ENCODE data around the gene FBLN2.
A peak's percentile ranks its signal among the peaks of the same experiment; 100 is the strongest.
"Not testable (repeated sequence)": the region's sequence is repeated elsewhere in the genome, so short reads cannot be mapped to it uniquely, and the experiment has no call there.

Gene FBLN2

DNA sequence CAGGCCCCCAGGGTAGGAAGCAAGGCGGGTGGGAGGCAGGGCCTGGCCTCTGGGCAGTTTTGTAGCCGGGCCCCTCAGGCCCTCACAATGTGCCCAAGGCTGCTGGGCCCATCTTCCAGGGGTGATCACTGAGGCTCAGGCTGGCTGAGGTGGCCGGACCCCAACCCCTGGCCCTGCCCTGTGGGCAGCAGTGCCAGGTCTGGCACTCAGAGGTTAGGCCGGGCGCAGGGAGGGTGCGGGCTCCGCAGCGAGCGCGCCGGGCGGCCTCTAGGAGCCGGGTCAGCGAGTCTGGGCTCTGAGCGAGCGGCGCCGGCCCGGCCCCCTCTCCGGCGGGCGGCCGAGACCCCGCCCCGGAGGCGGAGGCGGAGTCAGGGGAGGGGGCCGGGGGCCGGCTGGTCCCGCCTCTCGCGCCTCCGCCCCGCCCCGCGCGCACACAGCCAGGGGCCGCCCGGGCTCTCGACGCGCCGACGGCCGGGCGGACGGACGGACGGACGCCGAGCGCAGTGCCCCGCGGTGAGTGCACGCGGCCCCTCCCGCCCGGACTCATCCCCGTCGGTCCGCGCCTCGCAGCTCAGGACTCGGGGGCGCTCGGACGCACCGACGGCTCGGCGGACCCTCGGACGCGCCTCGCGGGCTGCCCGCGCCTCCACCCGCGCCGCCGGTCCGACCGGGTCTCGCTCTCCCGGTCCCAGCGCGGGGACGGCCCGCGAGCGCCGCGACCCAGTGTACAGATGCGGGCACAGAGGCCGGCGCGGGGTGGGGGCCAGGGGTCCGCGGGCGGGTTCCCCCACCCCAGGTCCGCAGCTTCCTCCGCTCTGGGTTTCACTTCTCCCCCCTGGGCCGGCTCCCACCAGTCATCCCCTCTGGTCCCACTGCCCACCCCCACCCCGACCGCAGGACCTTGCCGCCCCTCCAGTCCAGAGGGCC is at the start of gene FBLN2:
Gene FBLN2, plus strand, starts transcription at position 430 of the 927 bp plus-strand sequence. CDS start 21,231 bp downstream, outside the sequence.
- peak in 1 of 2 donors; percentile 5 for DNase-seq (ENCODE audit: low read depth in 2 of 2)

DNA sequence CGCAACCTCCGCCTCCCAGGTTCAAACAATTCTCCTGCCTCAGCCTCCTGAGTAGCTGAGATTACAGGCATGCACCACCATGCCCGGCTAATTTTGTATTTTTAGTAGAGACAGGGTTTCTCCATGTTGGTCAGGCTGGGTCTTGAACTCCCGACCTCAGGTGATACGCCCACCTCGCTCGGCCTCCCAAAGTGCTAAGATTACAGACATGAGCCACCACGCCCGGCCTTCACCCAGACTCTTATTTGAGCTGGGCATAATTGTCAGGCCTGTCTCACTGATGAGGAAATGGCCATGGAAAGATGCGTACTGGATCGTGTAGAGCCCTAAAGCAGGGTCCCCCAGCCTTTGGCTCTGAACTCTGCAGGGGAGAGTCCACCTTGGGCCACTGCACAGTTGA is 49.7 kb upstream of the FBLN2 start:
- not testable (repeated sequence) for DNase-seq (ENCODE audit: low read depth in 2 of 2)

GRCh38 chr3:13500133-13500885 is 48.6 kb upstream of the FBLN2 start:
- no peak for DNase-seq (ENCODE audit: low read depth in 2 of 2)

DNA sequence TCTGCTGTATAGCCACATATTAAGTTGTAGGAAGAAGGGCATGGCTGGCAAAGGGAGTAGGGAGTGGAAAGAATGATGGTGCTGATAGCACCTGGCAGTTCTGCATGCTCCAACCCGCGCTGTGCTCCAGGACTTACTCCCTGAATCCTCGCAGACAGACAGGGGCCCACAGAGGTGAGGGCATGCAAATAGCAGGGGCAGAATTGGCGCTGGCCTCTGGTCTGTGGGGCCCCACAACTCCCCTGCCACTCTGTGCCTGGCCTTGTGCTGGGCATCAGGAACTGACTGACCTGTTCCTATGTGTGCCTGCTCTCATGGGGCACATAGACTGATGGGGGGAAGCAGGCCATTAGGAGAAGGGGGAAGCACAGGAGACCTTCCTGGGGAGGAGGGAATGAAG is 47.9 kb upstream of the FBLN2 start:
- no peak for DNase-seq (ENCODE audit: low read depth in 2 of 2)

- no peak for DNase-seq (ENCODE audit: low read depth in 2 of 2)
Measured at GRCh38 chr3:13501521-13501920, 47.4 kb upstream of the FBLN2 start.

- no peak for DNase-seq (ENCODE audit: low read depth in 2 of 2)
Measured at GRCh38 chr3:13501958-13502790, 46.8 kb upstream of the FBLN2 start.

GRCh38 chr3:13502791-13503060 is 46.2 kb upstream of the FBLN2 start:
- DNase-seq (ENCODE audit: low read depth in 2 of 2): no peak

DNA sequence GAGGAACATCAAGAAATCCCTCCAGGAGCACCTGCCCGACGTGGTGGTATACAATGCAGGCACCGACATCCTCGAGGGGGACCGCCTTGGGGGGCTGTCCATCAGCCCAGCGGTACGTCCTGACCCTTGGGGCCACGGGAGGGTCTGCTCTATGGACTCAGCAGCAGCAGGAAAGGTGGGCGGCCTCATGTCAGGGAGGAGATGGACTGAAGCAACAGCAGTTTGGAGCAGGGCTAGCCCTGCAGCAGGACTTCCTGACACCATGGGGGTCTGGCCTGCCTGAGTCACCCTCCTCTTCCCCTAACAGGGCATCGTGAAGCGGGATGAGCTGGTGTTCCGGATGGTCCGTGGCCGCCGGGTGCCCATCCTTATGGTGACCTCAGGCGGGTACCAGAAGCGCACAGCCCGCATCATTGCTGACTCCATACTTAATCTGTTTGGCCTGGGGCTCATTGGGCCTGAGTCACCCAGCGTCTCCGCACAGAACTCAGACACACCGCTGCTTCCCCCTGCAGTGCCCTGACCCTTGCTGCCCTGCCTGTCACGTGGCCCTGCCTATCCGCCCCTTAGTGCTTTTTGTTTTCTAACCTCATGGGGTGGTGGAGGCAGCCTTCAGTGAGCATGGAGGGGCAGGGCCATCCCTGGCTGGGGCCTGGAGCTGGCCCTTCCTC is 44.6 kb upstream of the FBLN2 start:
- DNase-seq (ENCODE audit: low read depth in 2 of 2): no peak

- DNase-seq (ENCODE audit: low read depth in 2 of 2): no peak
Measured at GRCh38 chr3:13505147-13506130, 43.5 kb upstream of the FBLN2 start.

- DNase-seq (ENCODE audit: low read depth in 2 of 2): no peak
Measured at GRCh38 chr3:13506239-13506638, 42.7 kb upstream of the FBLN2 start.

DNA sequence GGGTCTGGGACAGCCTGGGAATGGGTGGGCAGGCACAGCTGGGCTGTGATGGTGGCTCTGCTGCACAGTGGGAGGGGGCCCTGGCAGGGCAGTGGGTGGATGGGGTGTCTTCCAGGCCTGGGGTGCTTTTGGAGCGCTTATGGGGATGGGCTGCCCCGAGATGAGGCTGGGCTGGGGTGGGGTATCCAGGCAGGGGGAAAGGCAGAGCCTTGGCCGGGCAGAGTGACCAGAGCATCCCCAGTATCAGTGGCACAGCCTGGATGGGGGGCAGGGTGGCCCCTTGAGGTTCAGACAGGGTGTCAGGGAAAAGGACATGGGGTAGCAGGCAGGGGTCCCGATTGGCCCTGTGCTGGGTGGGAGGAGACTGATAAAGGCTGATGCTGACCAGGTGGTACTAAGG is 42.2 kb upstream of the FBLN2 start:
- DNase-seq (ENCODE audit: low read depth in 2 of 2): no peak

DNA sequence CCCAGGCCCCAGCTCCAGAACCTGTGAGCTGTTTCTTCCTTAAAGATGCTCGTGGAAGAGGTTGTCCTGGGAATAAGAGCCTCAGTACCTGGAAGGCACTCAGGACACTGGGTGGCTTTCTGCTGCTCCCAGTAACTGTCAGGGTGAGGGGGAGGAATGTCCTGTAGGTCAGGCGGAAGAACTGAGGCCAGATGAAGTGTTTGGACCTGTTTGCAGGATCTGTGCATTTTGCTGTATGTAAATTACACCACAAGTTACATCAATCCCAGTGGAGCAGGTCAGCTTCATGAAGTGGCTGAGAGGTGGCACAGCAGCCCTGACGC is 41.7 kb upstream of the FBLN2 start:
- DNase-seq (ENCODE audit: low read depth in 2 of 2): no peak

GRCh38 chr3:13507570-13508339 is 41.2 kb upstream of the FBLN2 start:
- DNase-seq (ENCODE audit: low read depth in 2 of 2): no peak

DNA sequence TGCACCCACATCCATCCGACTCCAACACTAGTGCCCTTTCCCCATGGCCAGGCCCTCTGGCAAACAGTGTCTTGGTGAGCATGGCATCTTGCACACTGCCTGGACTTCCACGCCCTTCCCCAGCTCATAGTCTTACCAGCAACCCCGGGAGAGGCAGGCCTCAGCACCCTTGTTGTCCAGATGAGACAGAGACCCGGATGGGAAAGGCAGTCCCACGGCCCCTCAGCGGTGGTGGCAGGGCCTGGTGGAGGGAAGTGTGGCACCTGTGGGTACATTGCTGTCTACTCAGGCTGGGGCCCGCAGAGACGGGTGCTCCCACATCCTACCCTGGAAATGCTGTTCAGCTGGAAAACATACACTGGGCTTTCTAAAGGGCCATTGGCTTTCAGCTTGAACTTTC is 40.4 kb upstream of the FBLN2 start:
- no peak for DNase-seq (ENCODE audit: low read depth in 2 of 2)

DNA sequence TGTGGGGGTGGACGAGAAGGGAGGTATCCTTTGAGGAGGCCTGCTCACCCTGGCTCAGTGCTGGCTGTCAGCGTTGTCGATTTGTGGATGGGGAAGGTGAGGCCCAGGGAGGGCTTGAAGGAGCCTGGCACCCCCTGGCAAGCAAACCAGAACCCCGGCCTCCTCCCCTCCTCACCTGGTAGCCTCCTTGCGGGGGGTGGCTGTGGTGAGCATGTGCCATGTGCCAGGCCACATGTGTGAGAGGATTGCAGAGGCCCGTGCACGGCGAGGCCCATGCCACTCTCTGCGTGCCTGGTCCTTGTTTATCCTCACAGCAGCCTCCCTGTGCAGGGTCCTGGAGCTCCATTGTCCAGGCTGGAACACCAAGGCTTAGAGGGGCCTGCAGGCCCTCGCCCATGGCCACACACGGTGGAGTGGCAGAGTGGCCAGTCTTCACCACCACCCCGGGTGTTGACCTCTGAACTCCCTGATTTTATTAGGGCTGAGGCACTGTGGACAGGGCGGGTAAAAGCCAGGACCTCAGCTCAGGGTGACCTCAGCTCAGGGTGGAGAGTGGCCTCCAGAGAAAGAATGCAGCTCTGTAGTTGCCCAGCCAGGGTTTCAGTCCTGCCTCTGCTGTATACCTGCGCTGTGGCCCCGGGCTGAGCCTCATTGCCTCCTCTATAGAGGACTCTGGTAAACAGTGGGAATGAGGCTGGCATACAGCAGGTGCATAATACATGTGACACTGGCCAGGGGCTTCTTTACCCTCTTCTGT is 39.7 kb upstream of the FBLN2 start:
- no peak for DNase-seq (ENCODE audit: low read depth in 2 of 2)

- DNase-seq (ENCODE audit: low read depth in 2 of 2): no peak
Measured at GRCh38 chr3:13509816-13510192, 39.1 kb upstream of the FBLN2 start.

DNA sequence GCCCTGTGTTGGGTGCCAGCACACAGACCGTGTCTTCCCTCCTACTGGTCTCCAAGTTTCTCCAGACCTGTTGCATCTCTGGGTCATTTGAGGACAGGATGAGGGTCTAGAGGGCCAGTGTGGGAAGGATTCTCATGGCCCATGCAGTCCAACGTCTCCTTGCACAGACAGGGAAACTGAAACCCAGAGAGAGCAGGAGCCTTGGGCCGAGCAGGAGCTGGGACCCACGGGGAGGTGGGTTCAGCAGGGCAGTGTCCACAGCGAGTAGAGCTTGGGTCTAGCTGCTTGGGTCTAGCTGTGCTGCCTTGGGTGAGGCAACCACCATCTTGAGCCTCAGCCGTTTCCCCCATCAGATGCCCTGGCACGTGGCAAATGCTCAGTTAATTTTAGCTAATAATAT is 36.5 kb upstream of the FBLN2 start:
- DNase-seq (ENCODE audit: low read depth in 2 of 2): no peak

DNA sequence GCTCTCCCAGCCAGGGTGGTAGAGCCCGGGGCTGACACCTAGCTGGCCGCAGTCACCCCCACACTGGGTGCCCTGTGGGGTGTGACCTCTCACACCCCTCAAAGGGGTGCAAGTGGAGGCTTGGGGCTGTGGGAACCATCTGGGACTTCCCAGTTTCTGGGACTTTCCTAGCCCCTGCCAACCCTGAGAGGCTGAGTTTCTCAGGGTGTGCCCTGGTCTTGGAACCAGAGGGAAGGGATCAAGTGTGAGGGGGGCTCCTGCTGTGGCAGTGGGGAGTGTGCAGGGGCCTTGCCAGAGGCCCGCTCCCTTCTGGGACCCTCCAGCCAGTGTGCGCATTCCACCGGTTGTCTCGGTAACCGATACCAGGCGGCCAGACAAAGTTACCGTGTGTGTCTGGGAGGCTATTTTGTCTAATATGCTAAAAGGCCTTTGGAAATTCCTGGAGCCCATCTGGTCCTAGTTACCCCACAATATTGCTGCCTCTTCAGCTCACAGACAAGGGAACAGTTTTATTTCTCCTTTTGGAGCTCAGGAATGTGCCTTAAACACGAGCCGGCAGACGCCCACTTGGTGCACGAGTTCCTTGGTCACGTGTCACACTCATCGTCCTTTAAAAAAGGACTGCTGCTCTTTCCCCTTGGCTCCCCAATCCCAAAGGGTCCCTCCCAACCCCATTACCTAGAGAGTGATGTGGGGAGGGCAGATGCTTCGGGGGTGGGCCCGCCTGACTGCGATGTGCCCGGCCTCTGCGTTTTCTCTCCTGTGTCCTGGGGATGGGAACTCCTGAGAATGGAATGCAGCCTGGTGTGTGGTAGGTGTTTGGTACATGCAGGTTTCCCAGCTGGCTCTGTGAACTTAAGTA is 35.6 kb upstream of the FBLN2 start:
- DNase-seq (ENCODE audit: low read depth in 2 of 2): no peak
